Common myeloid progenitor, CD34-positive (primary cell): ENCODE data around the gene ATIC.

ENCODE experiments used
- CTCF ChIA-PET: fragments of 350-600 bp; sonication (Branson Sonifier 250); formaldehyde crosslinking; loops from one replicate; lab custom pipeline; 2021; ENCODE audit warnings: antibody characterized with exemption; lab: Charles Lee
- POLR2A ChIA-PET: fragments of 350-600 bp; sonication (Branson Sonifier 250); formaldehyde crosslinking; loops from one replicate; lab custom pipeline; 2021; ENCODE audit warnings: antibody characterized with exemption; lab: Charles Lee
- DNase-seq, 3 donors: peaks; one replicate each; pipeline versions ENCODE4 v3.0.0 to v3.0.0-alpha.2; 2013
- H3K27ac ChIP-seq, 2 experiments: 1 replicate in 1 of 2; 2 replicates in 1 of 2; pipeline ENCODE4 v1.7.0; 2013; ENCODE audit warnings: inconsistent platforms in 2 of 2, low read length in 2 of 2, mild to moderate bottlenecking in 2 of 2, low read depth in 1 of 2, moderate library complexity in 1 of 2; ENCODE audit not compliant: severe bottlenecking in 2 of 2, insufficient read depth in 1 of 2, poor library complexity in 1 of 2
- H3K27me3 ChIP-seq, 5 experiments: replicated peaks in 2 of 5; 1 replicate in 3 of 5; 2 replicates in 2 of 5; pipeline versions ENCODE4 v1.6.1 to v1.7.0; 2013; ENCODE audit warnings: low read length in 4 of 5, mild to moderate bottlenecking in 2 of 5, moderate library complexity in 2 of 5, inconsistent platforms in 1 of 5; ENCODE audit not compliant: insufficient read depth in 5 of 5, control insufficient read depth in 4 of 5
- H3K36me3 ChIP-seq, 4 experiments: 1 replicate in 2 of 4; 2 replicates in 2 of 4; pipeline versions ENCODE4 v1.6.1 to v1.7.0; 2013; ENCODE audit warnings: low read length in 3 of 4, control low read depth in 1 of 4, mild to moderate bottlenecking in 1 of 4; ENCODE audit not compliant: control insufficient read depth in 4 of 4, insufficient read depth in 4 of 4
- H3K4me1 ChIP-seq, 4 experiments: 1 replicate in 3 of 4; 2 replicates in 1 of 4; pipeline versions ENCODE4 v1.6.1 to v1.7.1; 2013; ENCODE audit warnings: low read length in 3 of 4, mild to moderate bottlenecking in 3 of 4, control low read depth in 1 of 4, inconsistent platforms in 1 of 4, moderate library complexity in 1 of 4; ENCODE audit not compliant: control insufficient read depth in 4 of 4, insufficient read depth in 4 of 4; ENCODE audit errors: control extremely low read depth in 1 of 4
- H3K4me3 ChIP-seq, 7 experiments: 1 replicate in 4 of 7; 2 replicates in 3 of 7; pipeline versions ENCODE4 v1.5.1 to v1.7.0; 2013; ENCODE audit warnings: mild to moderate bottlenecking in 7 of 7, low read length in 6 of 7, moderate library complexity in 6 of 7, inconsistent platforms in 2 of 7, low read depth in 2 of 7, control low read depth in 1 of 7; ENCODE audit not compliant: insufficient read depth in 4 of 7, control insufficient read depth in 1 of 7; ENCODE audit errors: extremely low read depth in 1 of 7
- H3K9me3 ChIP-seq, 5 experiments: 1 replicate in 4 of 5; 2 replicates in 1 of 5; pipeline versions ENCODE4 v1.6.1 to v1.7.1; 2013; ENCODE audit warnings: low read length in 4 of 5, mild to moderate bottlenecking in 2 of 5, inconsistent platforms in 1 of 5, low read depth in 1 of 5, moderate library complexity in 1 of 5; ENCODE audit not compliant: control insufficient read depth in 4 of 5, insufficient read depth in 2 of 5; ENCODE audit errors: control extremely low read depth in 1 of 5
- WGBS: methylation state at CpG from one replicate; pipeline ENCODE4 v1.1.5; 2013; ENCODE audit not compliant: insufficient coverage; 5-methylcytosine and 5-hydroxymethylcytosine counted together

ATIC gene

DNA sequence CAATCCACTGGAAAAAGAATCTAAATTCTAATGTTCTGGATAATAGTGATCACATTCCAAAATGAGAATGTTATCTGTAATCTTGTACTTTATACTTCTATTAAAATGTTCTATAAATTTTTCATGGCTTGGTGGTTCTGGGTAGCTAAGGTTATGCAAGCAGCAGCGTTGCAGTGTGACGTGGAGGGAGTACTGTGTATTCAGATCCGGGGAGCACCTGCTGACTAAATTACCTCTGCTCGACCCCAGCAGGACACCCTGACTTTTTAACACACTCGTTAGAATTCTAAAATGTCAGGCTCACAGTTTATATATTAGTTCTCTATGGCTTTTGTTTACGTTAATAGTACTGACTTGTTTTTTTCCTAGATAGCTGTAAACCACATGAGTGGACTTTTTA is 13.0 kb downstream of the ATIC start:
- Histone ChIP-seq H3K27ac (peak overlapping the region in 1 of 2 experiments; percentile 54), H3K9me3 (no peaks in the 10 kb centered on the region), H3K4me3 (no peak overlapping the region), H3K36me3 (peaks cover 20 to 75% (median 51%) of the 10 kb centered on the region in 4 experiments), H3K4me1 (no peaks in the 10 kb centered on the region), H3K27me3 (no peaks in the 10 kb centered on the region)
- POLR2A ChIA-PET: interaction anchor here (0.7 kb wide), 1 partner anchor 339 kb away, joined by 3 read pairs; no protein-coding TSS in a partner anchor
- no CpG with 5 or more reads among the region's 6 CpGs for WGBS
- CTCF ChIA-PET: interaction anchor here (0.6 kb wide), 1 partner anchor 1565 kb away, joined by 3 read pairs; no protein-coding TSS in a partner anchor
- DNase-seq: no peak

DNA sequence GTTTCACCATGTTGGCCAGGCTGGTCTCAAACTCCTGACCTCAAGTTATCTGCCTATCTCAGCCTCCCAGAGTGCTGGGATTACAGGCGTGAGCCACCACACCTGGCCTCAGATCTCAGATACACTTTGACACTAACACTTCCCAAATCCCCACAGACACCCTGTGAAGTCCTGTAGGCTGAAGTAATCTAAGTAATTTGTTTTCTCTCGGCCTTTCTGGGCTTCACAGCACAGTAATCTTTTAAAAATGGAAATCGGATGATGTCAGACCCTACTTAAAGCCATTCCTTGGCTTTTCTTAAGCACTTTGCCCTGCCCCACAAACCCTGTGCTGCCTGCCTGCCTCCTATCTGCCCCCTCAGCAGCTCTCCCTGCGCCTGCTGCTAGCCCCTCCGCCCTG is 16.2 kb downstream of the ATIC start:
- POLR2A ChIA-PET: no interaction called here
- H3K27me3 ChIP-seq: no peaks in the 10 kb centered on the region
- no peak overlapping the region for H3K4me3 ChIP-seq
- CTCF ChIA-PET: no interaction called here
- no peaks in the 10 kb centered on the region for H3K4me1 ChIP-seq
- peaks cover 11 to 77% (median 53%) of the 10 kb centered on the region in 4 experiments for H3K36me3 ChIP-seq
- H3K9me3 ChIP-seq: no peaks in the 10 kb centered on the region
- H3K27ac ChIP-seq: no peak overlapping the region
- DNase-seq: no peak
- 90% methylated on average over 4 of the region's 5 CpGs for WGBS

DNA sequence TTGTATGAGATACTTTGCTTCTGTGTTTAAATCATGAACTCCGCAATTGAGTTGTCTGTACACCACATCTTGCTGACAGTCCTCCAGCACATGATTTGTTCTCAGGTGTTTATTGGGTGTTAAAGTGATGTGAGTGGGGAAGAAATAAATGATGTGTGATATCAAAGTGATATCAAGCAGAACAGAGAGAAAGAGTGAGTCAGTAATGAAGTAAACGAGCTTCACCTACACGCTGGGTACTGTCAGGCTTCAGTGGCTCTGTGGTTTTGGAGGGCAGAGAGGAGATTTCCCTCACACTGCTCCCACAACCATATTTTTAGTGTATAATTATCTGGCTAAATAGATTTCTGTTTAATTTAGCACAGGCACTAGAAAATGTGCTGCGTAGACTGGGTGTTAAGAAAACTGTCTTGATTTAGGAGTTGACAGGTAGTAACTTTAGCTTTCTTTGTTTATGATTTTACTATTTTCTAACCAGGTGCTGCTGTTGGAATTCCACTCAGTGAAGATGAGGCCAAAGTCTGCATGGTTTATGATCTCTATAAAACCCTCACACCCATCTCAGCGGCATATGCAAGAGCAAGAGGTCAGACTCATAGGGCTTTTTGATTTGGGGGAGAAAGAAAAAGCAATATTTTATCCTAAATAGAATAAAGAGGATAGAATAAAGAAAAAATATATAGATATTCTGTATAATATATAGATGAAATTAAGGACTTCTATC is 21.2 kb downstream of the ATIC start:
- CTCF ChIA-PET: no interaction called here
- H3K9me3 ChIP-seq: no peaks in the 10 kb centered on the region
- no peak overlapping the region for H3K27ac ChIP-seq
- H3K4me1 ChIP-seq: no peaks in the 10 kb centered on the region
- no peak overlapping the region for H3K4me3 ChIP-seq
- WGBS: 100% methylated on average over 1 of the region's 5 CpGs
- POLR2A ChIA-PET: no interaction called here
- H3K36me3 ChIP-seq: peaks cover 22 to 75% (median 57%) of the 10 kb centered on the region in 4 experiments
- no peak for DNase-seq
- H3K27me3 ChIP-seq: no peaks in the 10 kb centered on the region

DNA sequence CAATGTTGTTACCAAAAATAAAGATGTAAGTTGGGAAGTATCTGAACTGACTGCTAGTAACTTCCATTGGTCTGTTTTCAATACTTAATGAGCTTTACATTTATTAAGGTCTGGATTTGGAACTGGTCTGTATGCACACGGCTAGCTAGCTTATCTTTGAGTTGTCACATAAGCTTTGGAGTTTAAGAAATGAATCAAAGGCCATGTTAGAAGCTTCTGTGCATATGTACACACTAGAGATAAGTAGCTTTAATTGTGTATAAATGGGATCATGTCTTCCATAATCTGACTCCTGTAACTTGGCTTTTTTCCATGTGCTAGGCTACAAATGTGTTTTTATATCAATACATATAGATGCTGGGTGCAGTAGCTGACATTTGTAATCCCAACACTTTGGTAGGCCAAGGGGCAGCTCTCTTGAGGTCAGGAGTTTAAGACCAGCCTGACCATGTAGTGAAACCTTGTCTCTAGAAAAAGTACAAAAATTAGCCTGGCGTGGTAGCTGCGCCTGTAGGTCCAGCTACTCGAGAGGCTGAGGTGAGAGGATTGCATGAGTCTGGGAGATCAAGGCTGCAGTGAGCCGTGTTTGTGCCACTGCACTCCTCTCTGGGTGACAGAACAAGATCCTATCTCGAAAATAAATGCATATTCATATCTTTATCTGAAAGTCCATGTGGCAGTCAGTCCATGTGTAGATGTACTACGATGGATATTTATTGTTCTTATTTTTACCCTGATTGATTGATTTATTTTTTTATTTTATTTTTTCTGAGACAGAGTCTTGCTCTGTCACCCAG is 27.2 kb downstream of the ATIC start:
- ChIA-PET POLR2A (no interaction called here), CTCF (no interaction called here)
- Histone ChIP-seq H3K4me3 (no peak overlapping the region), H3K27ac (no peak overlapping the region), H3K27me3 (no peaks in the 10 kb centered on the region), H3K4me1 (no peaks in the 10 kb centered on the region), H3K36me3 (peaks cover 24 to 82% (median 60%) of the 10 kb centered on the region in 4 experiments), H3K9me3 (no peaks in the 10 kb centered on the region)
- WGBS: 88% methylated on average over 5 of the region's 7 CpGs
- DNase-seq: no peak

DNA sequence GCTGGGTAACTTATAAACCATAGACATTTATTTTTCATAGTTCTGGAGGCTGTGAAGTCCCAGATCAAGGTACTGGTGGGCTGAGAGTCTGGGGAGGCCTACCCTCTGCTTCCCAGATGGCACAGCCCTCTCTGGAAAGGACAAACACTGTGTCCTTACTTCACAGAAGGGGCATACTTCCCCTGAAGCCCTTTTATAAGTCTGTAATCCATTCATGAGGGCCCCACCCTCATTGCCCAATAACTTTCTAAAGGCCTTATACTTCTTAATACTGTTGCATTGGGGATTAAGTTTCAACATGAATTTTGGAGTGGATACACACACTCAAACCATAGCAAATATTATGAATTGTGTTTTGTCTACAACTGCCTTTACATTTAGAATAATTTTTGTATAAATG is 36.0 kb downstream of the ATIC start:
- ChIA-PET CTCF (no interaction called here), POLR2A (no interaction called here)
- no peak overlapping the region for H3K4me3 ChIP-seq

DNA sequence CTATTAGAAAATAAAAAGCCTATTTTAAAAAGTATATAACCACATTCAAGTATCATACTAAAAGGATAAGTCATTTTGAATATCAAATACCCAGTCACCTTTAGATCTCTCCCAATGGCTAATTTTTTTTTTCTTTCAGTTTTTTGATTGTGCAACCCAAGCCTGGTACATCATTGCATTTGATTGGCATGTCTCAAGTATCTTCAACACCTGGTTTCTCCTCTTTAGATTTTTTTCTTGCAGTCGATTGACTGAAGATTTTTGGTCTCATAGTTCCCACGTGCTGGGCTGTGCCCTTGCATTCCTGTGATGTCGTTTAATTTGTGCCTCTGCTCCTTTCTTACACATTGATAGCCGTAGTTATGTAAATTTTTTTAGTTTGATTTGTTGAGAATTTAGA is 40.7 kb downstream of the ATIC start:
- 100% methylated on average over 1 of the region's 4 CpGs for WGBS
- CTCF ChIA-PET: no interaction called here
- H3K27me3 ChIP-seq: no peaks in the 10 kb centered on the region
- H3K9me3 ChIP-seq: no peaks in the 10 kb centered on the region
- POLR2A ChIA-PET: no interaction called here
- H3K4me1 ChIP-seq: no peaks in the 10 kb centered on the region
- H3K27ac ChIP-seq: no peak overlapping the region
- no peak overlapping the region for H3K4me3 ChIP-seq
- peaks cover 10 to 36% (median 31%) of the 10 kb centered on the region in 4 experiments for H3K36me3 ChIP-seq
- no peak for DNase-seq

More for the DNA sequence above, 36.0 kb downstream of the ATIC start:
- Histone ChIP-seq H3K36me3 (peaks cover 16 to 75% (median 61%) of the 10 kb centered on the region in 4 experiments), H3K4me1 (no peaks in the 10 kb centered on the region), H3K27ac (no peak overlapping the region), H3K27me3 (no peaks in the 10 kb centered on the region), H3K9me3 (no peaks in the 10 kb centered on the region)
- DNase-seq: no peak
